SK-N-SH treated with all-trans-retinoic acid at 6 μM for 48 hours (cell line): ENCODE results near the gene PBX2.

ENCODE experiments used
- ARNTL ChIP-seq: fragments of 450-650 bp; formaldehyde crosslinking; IDR thresholded peaks from 2 replicates; pipeline ENCODE4 v1.5.0; 2020; ENCODE audit warnings: low read depth, mild to moderate bottlenecking, moderate library complexity, borderline replicate concordance
- CREB5 ChIP-seq: fragments of 250-450 bp; sonication (Bioruptor Pico); IDR thresholded peaks from 2 replicates; pipeline ENCODE4 v1.5.1; 2020; ENCODE audit warnings: low read depth, mild to moderate bottlenecking, moderate library complexity
- CSDC2 ChIP-seq: fragments of 250-450 bp; sonication (Bioruptor Pico); IDR thresholded peaks from 2 replicates; pipeline ENCODE4 v1.5.0; 2020; ENCODE audit warnings: mild to moderate bottlenecking, moderate library complexity
- GLIS3 ChIP-seq: fragments of 250-450 bp; sonication (Bioruptor Pico); IDR thresholded peaks from 2 replicates; pipeline ENCODE4 v1.5.0; 2020; ENCODE audit warnings: mild to moderate bottlenecking, moderate library complexity
- ISL1 ChIP-seq: fragments of 250-450 bp; sonication (Bioruptor Pico); IDR thresholded peaks from 2 replicates; pipeline ENCODE4 v2.1.2; 2022; ENCODE audit warnings: mild to moderate bottlenecking, moderate library complexity
- PATZ1 ChIP-seq: fragments of 250-450 bp; sonication (Bioruptor Pico); IDR thresholded peaks from 2 replicates; pipeline ENCODE4 v1.8.0; 2020; ENCODE audit warnings: mild to moderate bottlenecking, moderate library complexity, borderline replicate concordance
- RARB ChIP-seq: fragments of 250-450 bp; sonication (Bioruptor Pico); IDR thresholded peaks from 2 replicates; pipeline ENCODE4 v1.8.0; 2021; ENCODE audit warnings: mild to moderate bottlenecking, moderate library complexity
- TOX ChIP-seq: fragments of 250-450 bp; sonication (Bioruptor Pico); IDR thresholded peaks from 2 replicates; pipeline ENCODE4 v1.8.0; 2021; ENCODE audit warnings: mild to moderate bottlenecking, moderate library complexity, borderline replicate concordance
- ZFP3 ChIP-seq: fragments of 250-450 bp; sonication (Bioruptor Pico); IDR thresholded peaks from 2 replicates; pipeline ENCODE4 v1.5.0; 2020; ENCODE audit warnings: mild to moderate bottlenecking, moderate library complexity
- ZFP30 ChIP-seq: fragments of 450-650 bp; formaldehyde crosslinking; IDR thresholded peaks from 2 replicates; pipeline ENCODE4 v1.5.0; 2022; ENCODE audit warnings: mild to moderate bottlenecking, moderate library complexity
- ZNF565 ChIP-seq: fragments of 450-650 bp; formaldehyde crosslinking; conservative IDR thresholded peaks from 2 replicates; pipeline ENCODE4 v1.5.0; 2020; ENCODE audit warnings: low read depth, mild to moderate bottlenecking, moderate library complexity
- ZNF8 ChIP-seq: fragments of 450-650 bp; formaldehyde crosslinking; IDR thresholded peaks from 2 replicates; pipeline ENCODE4 v1.5.0; 2020; ENCODE audit warnings: mild to moderate bottlenecking, moderate library complexity

- TF ChIP-seq CREB5 (CRISPR knock-in tag): no peak
- no peak for TF ChIP-seq CSDC2 (CRISPR knock-in tag)
- no peak for TF ChIP-seq PATZ1 (CRISPR knock-in tag)
- no peak for TF ChIP-seq ZFP3 (CRISPR knock-in tag)
- TF ChIP-seq ZNF8 (CRISPR knock-in tag): no peak
- TF ChIP-seq ZNF565 (CRISPR knock-in tag): no peak
- TF ChIP-seq RARB (CRISPR knock-in tag): no peak
- no peak for TF ChIP-seq ZFP30 (CRISPR knock-in tag)
- no peak for TF ChIP-seq GLIS3 (CRISPR knock-in tag)
- TF ChIP-seq ISL1: no peak
- TF ChIP-seq ARNTL (CRISPR knock-in tag): no peak
- TF ChIP-seq TOX (CRISPR knock-in tag): no peak
These were observed 22.2 kb upstream of the PBX2 start for GRCh38 chr6:32212076-32212760.
